ENCODE data around the gene OSBPL8.
"Not testable (repeated sequence)": the region's sequence is repeated elsewhere in the genome, so short reads cannot be mapped to it uniquely, and the experiment has no call there.

OSBPL8 gene

GRCh38 chr12:76515271-76515670, 44.3 kb downstream of the OSBPL8 start:
- Histone ChIP-seq H3K27me3 (ENCODE audit: insufficient read depth, poor library complexity, severe bottlenecking) (no peaks in the 10 kb centered on the region), H3K4me1 (ENCODE audit: insufficient read depth, poor library complexity, severe bottlenecking) (no peaks in the 10 kb centered on the region), H3K9me3 (ENCODE audit: severe bottlenecking) (no peaks in the 10 kb centered on the region), H3K27ac (ENCODE audit: poor library complexity, severe bottlenecking) (no peak overlapping the region), H3K36me3 (ENCODE audit: low read depth) (no peaks in the 10 kb centered on the region), H3K4me3 (ENCODE audit: severe bottlenecking) (no peak overlapping the region)
- ATAC-seq (ENCODE audit: low read depth) (no peak), DNase-seq (ENCODE audit: low spot score) (no peak)
- TF ChIP-seq, protein P1, sequence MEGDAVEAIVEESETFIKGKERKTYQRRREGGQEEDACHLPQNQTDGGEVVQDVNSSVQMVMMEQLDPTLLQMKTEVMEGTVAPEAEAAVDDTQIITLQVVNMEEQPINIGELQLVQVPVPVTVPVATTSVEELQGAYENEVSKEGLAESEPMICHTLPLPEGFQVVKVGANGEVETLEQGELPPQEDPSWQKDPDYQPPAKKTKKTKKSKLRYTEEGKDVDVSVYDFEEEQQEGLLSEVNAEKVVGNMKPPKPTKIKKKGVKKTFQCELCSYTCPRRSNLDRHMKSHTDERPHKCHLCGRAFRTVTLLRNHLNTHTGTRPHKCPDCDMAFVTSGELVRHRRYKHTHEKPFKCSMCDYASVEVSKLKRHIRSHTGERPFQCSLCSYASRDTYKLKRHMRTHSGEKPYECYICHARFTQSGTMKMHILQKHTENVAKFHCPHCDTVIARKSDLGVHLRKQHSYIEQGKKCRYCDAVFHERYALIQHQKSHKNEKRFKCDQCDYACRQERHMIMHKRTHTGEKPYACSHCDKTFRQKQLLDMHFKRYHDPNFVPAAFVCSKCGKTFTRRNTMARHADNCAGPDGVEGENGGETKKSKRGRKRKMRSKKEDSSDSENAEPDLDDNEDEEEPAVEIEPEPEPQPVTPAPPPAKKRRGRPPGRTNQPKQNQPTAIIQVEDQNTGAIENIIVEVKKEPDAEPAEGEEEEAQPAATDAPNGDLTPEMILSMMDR (IDR thresholded peaks at IDR 0.05; ENCODE audit: poor library complexity, severe bottlenecking), result no peak

GRCh38 chr12:76511116-76511716, 48.4 kb downstream of the OSBPL8 start:
- H3K9me3 ChIP-seq (ENCODE audit: severe bottlenecking); H3K27ac ChIP-seq (ENCODE audit: poor library complexity, severe bottlenecking); H3K4me1 ChIP-seq (ENCODE audit: insufficient read depth, poor library complexity, severe bottlenecking); H3K36me3 ChIP-seq (ENCODE audit: low read depth); ATAC-seq (ENCODE audit: low read depth); DNase-seq (ENCODE audit: low spot score); H3K4me3 ChIP-seq (ENCODE audit: severe bottlenecking); H3K27me3 ChIP-seq (ENCODE audit: insufficient read depth, poor library complexity, severe bottlenecking): not testable (repeated sequence)

GRCh38 chr12:76508128-76508980, 51.2 kb downstream of the OSBPL8 start:
- no peak overlapping the region for H3K4me3 ChIP-seq (ENCODE audit: severe bottlenecking)
- TF ChIP-seq, protein P1 (IDR thresholded peaks at IDR 0.05; ENCODE audit: poor library complexity, severe bottlenecking), result no peak
- no peak for DNase-seq (ENCODE audit: low spot score)
- no peaks in the 10 kb centered on the region for H3K36me3 ChIP-seq (ENCODE audit: low read depth)
- no peak overlapping the region for H3K27ac ChIP-seq (ENCODE audit: poor library complexity, severe bottlenecking)
- no peak; the same call in 2 of the 3 replicates for ATAC-seq (ENCODE audit: low read depth)
- H3K27me3 ChIP-seq (ENCODE audit: insufficient read depth, poor library complexity, severe bottlenecking), result no peaks in the 10 kb centered on the region
- no peaks in the 10 kb centered on the region for H3K4me1 ChIP-seq (ENCODE audit: insufficient read depth, poor library complexity, severe bottlenecking)
- H3K9me3 ChIP-seq (ENCODE audit: severe bottlenecking), result no peaks in the 10 kb centered on the region

- Histone ChIP-seq H3K9me3 (ENCODE audit: severe bottlenecking) (no peaks in the 10 kb centered on the region), H3K27me3 (ENCODE audit: insufficient read depth, poor library complexity, severe bottlenecking) (no peaks in the 10 kb centered on the region), H3K4me3 (ENCODE audit: severe bottlenecking) (no peak overlapping the region), H3K27ac (ENCODE audit: poor library complexity, severe bottlenecking) (no peak overlapping the region), H3K36me3 (ENCODE audit: low read depth) (no peaks in the 10 kb centered on the region), H3K4me1 (ENCODE audit: insufficient read depth, poor library complexity, severe bottlenecking) (no peaks in the 10 kb centered on the region)
- ATAC-seq (ENCODE audit: low read depth) (no peak), DNase-seq (ENCODE audit: low spot score) (no peak)
- TF ChIP-seq, protein P1 (IDR thresholded peaks at IDR 0.05; ENCODE audit: poor library complexity, severe bottlenecking), result no peak
Measured at GRCh38 chr12:76506149-76506548, 53.4 kb downstream of the OSBPL8 start.

DNA sequence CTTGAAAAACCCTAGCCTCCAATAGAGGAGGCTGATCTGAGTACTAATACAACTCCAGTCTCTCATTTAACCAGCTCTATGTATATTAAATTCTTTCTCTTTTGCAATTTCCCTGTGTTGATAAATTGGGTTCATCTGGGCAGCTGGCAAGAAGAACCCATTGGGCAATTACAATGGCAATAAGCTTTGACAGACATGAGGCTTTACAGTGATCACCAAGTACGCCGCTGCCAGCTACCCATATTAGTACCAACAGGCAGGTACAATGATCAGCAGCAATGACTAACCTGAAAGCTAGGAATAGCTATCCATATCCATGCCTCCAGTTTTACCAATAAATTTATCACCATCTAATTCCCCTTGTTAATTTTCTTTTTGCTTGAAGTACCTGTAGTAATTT, 54.5 kb downstream of the OSBPL8 start:
- ATAC-seq (ENCODE audit: low read depth), result no peak
- H3K27ac ChIP-seq (ENCODE audit: poor library complexity, severe bottlenecking), result no peak overlapping the region
- TF ChIP-seq, protein P1 (IDR thresholded peaks at IDR 0.05; ENCODE audit: poor library complexity, severe bottlenecking), result no peak

More for the DNA sequence above, 54.5 kb downstream of the OSBPL8 start:
- no peaks in the 10 kb centered on the region for H3K27me3 ChIP-seq (ENCODE audit: insufficient read depth, poor library complexity, severe bottlenecking)
- no peaks in the 10 kb centered on the region for H3K4me1 ChIP-seq (ENCODE audit: insufficient read depth, poor library complexity, severe bottlenecking)
- DNase-seq (ENCODE audit: low spot score), result no peak
- H3K4me3 ChIP-seq (ENCODE audit: severe bottlenecking), result no peak overlapping the region
- H3K36me3 ChIP-seq (ENCODE audit: low read depth), result no peaks in the 10 kb centered on the region
- H3K9me3 ChIP-seq (ENCODE audit: severe bottlenecking), result no peaks in the 10 kb centered on the region

Data from RWPE2 (cell line).